SK-N-SH (cell line): ENCODE measurements around the gene CHD2.

ENCODE experiments used
- FOXJ3 ChIP-seq: sonication (generic); formaldehyde crosslinking; IDR thresholded peaks from 2 replicates; pipeline ENCODE4 v1.5.1; 2020; ENCODE audit warnings: mild to moderate bottlenecking, missing genetic modification reagents
- MEF2A ChIP-seq: IDR thresholded peaks from 2 replicates; pipeline ENCODE4 v1.4.0; 2012; ENCODE audit warnings: low read depth, borderline replicate concordance
- POLR2AphosphoS5 ChIP-seq: IDR thresholded peaks from 2 replicates; pipeline ENCODE4 v1.6.1; 2012; ENCODE audit warnings: low read depth, low read length
- TF ChIP-seq, protein P1 (sequence below): IDR thresholded peaks from 2 replicates; pipeline ENCODE4; 2012
- TF ChIP-seq, protein P2 (sequence below): fragments of 200-600 bp; sonication (generic); IDR thresholded peaks from 2 replicates; pipeline ENCODE4 v1.6.1; 2017; ENCODE audit warnings: antibody characterized with exemption, mild to moderate bottlenecking, moderate library complexity

DNA sequence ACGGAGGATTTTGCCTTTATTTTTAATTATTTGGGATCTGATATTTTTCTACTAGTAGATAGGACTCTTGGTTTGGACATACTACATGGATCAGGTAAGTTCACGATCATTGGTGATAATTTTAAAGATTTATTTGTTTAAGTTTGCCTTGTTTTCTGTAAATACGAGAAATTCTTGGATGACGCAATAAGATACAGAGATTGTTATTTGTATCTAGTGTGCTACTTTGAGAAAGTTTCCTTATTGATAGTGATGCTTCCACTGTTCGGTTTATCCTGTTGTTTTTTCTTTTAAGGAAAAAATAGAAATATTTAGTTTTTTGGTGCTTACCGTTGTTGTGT is 577 bp downstream of the CHD2 start:
- TF ChIP-seq FOXJ3 (CRISPR knock-in tag) (no peak), MEF2A (no peak), POLR2AphosphoS5 (no peak)
- TF ChIP-seq, protein P1, sequence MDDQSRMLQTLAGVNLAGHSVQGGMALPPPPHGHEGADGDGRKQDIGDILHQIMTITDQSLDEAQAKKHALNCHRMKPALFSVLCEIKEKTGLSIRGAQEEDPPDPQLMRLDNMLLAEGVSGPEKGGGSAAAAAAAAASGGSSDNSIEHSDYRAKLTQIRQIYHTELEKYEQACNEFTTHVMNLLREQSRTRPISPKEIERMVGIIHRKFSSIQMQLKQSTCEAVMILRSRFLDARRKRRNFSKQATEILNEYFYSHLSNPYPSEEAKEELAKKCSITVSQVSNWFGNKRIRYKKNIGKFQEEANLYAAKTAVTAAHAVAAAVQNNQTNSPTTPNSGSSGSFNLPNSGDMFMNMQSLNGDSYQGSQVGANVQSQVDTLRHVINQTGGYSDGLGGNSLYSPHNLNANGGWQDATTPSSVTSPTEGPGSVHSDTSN: no peak
- TF ChIP-seq, protein P2, sequence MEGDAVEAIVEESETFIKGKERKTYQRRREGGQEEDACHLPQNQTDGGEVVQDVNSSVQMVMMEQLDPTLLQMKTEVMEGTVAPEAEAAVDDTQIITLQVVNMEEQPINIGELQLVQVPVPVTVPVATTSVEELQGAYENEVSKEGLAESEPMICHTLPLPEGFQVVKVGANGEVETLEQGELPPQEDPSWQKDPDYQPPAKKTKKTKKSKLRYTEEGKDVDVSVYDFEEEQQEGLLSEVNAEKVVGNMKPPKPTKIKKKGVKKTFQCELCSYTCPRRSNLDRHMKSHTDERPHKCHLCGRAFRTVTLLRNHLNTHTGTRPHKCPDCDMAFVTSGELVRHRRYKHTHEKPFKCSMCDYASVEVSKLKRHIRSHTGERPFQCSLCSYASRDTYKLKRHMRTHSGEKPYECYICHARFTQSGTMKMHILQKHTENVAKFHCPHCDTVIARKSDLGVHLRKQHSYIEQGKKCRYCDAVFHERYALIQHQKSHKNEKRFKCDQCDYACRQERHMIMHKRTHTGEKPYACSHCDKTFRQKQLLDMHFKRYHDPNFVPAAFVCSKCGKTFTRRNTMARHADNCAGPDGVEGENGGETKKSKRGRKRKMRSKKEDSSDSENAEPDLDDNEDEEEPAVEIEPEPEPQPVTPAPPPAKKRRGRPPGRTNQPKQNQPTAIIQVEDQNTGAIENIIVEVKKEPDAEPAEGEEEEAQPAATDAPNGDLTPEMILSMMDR: no peak
